ENCODE results near the gene RIN3. TPM values are rescaled to one million over a fixed set of nuclear protein-coding genes. Genes with fewer than 3 reads are reported as not detected.

RIN3 gene
- total and polyA plus RNA-seq, 10 of the 15 experiments (the other 5 are each of a cell fraction or from before 2014, with no cell fraction given), result 0.91 to 23.3 (median 6.3) TPM

GRCh38 chr14:92507174-92507768, 6.3 kb upstream of the RIN3 start (continued):
- TF ChIP-seq, protein P1, sequence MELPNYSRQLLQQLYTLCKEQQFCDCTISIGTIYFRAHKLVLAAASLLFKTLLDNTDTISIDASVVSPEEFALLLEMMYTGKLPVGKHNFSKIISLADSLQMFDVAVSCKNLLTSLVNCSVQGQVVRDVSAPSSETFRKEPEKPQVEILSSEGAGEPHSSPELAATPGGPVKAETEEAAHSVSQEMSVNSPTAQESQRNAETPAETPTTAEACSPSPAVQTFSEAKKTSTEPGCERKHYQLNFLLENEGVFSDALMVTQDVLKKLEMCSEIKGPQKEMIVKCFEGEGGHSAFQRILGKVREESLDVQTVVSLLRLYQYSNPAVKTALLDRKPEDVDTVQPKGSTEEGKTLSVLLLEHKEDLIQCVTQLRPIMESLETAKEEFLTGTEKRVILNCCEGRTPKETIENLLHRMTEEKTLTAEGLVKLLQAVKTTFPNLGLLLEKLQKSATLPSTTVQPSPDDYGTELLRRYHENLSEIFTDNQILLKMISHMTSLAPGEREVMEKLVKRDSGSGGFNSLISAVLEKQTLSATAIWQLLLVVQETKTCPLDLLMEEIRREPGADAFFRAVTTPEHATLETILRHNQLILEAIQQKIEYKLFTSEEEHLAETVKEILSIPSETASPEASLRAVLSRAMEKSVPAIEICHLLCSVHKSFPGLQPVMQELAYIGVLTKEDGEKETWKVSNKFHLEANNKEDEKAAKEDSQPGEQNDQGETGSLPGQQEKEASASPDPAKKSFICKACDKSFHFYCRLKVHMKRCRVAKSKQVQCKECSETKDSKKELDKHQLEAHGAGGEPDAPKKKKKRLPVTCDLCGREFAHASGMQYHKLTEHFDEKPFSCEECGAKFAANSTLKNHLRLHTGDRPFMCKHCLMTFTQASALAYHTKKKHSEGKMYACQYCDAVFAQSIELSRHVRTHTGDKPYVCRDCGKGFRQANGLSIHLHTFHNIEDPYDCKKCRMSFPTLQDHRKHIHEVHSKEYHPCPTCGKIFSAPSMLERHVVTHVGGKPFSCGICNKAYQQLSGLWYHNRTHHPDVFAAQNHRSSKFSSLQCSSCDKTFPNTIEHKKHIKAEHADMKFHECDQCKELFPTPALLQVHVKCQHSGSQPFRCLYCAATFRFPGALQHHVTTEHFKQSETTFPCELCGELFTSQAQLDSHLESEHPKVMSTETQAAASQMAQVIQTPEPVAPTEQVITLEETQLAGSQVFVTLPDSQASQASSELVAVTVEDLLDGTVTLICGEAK (IDR thresholded peaks at IDR 0.05; ENCODE audit: borderline replicate concordance), result no peak
- TF ChIP-seq IRF3 (IDR thresholded peaks at IDR 0.05), result no peak
- no peak for TF ChIP-seq PML (IDR thresholded peaks at IDR 0.05; ENCODE audit: low read length)
- no peak for TF ChIP-seq FOXK2 (IDR thresholded peaks at IDR 0.05)
- TF ChIP-seq SMAD1 (IDR thresholded peaks at IDR 0.05; ENCODE audit: low read depth, partially characterized antibody), result peak; percentile 85
- no peak for TF ChIP-seq ETV6 (conservative IDR thresholded peaks at IDR 0.05 in 1 of 2, IDR thresholded peaks at IDR 0.05 in 1 of 2; ENCODE audit: borderline replicate concordance in 1 of 2, low read depth in 1 of 2)
- peak in 1 of 2 experiments; percentile 33; a peak in 1 of 4 replicates for TF ChIP-seq BHLHE40 (IDR thresholded peaks at IDR 0.05; ENCODE audit: borderline replicate concordance in 1 of 2, low read depth in 2 of 2, low read length in 1 of 2)
- no peak for TF ChIP-seq CREM (IDR thresholded peaks at IDR 0.05; ENCODE audit: low read depth)
- TF ChIP-seq, protein P2, sequence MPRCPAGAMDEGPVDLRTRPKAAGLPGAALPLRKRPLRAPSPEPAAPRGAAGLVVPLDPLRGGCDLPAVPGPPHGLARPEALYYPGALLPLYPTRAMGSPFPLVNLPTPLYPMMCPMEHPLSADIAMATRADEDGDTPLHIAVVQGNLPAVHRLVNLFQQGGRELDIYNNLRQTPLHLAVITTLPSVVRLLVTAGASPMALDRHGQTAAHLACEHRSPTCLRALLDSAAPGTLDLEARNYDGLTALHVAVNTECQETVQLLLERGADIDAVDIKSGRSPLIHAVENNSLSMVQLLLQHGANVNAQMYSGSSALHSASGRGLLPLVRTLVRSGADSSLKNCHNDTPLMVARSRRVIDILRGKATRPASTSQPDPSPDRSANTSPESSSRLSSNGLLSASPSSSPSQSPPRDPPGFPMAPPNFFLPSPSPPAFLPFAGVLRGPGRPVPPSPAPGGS (IDR thresholded peaks at IDR 0.05; ENCODE audit: borderline replicate concordance, insufficient read depth, low read depth, low read length, poor library complexity, severe bottlenecking), result no peak
- no peak for TF ChIP-seq ZNF687 (IDR thresholded peaks at IDR 0.05)
- TF ChIP-seq RB1 (IDR thresholded peaks at IDR 0.05; ENCODE audit: borderline replicate concordance), result no peak
- no peak for TF ChIP-seq KDM1A (IDR thresholded peaks at IDR 0.05; ENCODE audit: borderline replicate concordance)
- peak; percentile 10; the same call in 1 of the 2 replicates for TF ChIP-seq PAX5 (IDR thresholded peaks at IDR 0.05; ENCODE audit: borderline replicate concordance, low read depth, low read length)
- no peak for TF ChIP-seq CBX5 (IDR thresholded peaks at IDR 0.05; ENCODE audit: low read depth)
